ENCODE data around the gene PLA2G1B.

PLA2G1B gene

DNA sequence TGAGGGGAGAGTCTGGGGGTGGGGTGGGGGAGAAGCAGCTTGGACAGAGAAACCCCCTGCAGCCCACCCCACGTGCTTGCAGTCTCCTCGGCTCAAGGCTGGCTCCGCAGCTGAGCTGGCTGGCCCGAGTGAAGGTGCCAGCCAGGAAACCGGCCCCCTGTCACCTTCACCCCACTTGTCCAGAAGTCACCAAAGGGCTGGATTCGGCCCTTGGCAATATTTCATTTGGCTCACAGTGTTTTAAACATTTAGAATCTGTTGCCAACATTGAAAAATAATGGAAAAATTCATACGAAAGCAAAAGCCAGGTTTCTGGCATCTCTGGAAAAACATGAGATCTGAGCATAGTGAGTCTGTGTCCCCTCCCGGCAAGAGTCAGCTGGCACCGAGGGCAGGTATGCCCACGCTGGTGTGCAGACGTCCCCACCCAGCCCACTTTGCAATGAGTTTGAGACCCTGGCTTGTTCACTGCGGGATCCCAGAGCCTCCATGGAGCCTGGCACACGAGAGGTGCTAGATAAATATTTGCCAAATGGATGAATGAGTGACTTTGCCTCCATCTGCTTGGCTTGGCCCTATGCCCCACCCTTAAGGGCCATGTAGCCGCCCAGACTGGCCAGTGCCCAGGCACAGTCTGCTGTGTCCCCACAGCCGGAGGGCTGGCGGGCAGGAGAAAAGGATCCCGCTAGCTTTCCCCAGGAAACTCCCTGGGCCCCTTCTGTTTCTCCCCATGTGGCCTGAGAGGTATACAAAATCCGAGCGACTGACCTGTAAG, 23.2 kb upstream of the PLA2G1B start:
- no peak overlapping the region for H3K4me3 ChIP-seq (ENCODE audit: low read depth, low read length)
- no peak for TF ChIP-seq CTCF (IDR thresholded peaks at IDR 0.05; ENCODE audit: control insufficient read depth, extremely low read depth, insufficient read depth)
- DNase-seq (ENCODE audit: low read depth) = peak; percentile 71

GRCh38 chr12:120347766-120348165, 20.2 kb upstream of the PLA2G1B start:
- H3K4me3 ChIP-seq (ENCODE audit: low read depth, low read length) = no peak overlapping the region
- no peak for TF ChIP-seq CTCF (IDR thresholded peaks at IDR 0.05; ENCODE audit: control insufficient read depth, extremely low read depth, insufficient read depth)
- no peak for DNase-seq (ENCODE audit: low read depth)

- no peak overlapping the region for H3K4me3 ChIP-seq (ENCODE audit: low read depth, low read length)
- TF ChIP-seq CTCF (IDR thresholded peaks at IDR 0.05; ENCODE audit: control insufficient read depth, extremely low read depth, insufficient read depth) = no peak
- DNase-seq (ENCODE audit: low read depth) = no peak
Observed at GRCh38 chr12:120346681-120347080, 19.1 kb upstream of the PLA2G1B start.

GRCh38 chr12:120346031-120346430, 18.5 kb upstream of the PLA2G1B start:
- no peak for TF ChIP-seq CTCF (IDR thresholded peaks at IDR 0.05; ENCODE audit: control insufficient read depth, extremely low read depth, insufficient read depth)
- no peak for DNase-seq (ENCODE audit: low read depth)

GRCh38 chr12:120343692-120344091, 16.1 kb upstream of the PLA2G1B start:
- no peak for TF ChIP-seq CTCF (IDR thresholded peaks at IDR 0.05; ENCODE audit: control insufficient read depth, extremely low read depth, insufficient read depth)
- DNase-seq (ENCODE audit: low read depth) = no peak
- H3K4me3 ChIP-seq (ENCODE audit: low read depth, low read length) = no peak overlapping the region

More at GRCh38 chr12:120346031-120346430, 18.5 kb upstream of the PLA2G1B start:
- no peak overlapping the region for H3K4me3 ChIP-seq (ENCODE audit: low read depth, low read length)

DNA sequence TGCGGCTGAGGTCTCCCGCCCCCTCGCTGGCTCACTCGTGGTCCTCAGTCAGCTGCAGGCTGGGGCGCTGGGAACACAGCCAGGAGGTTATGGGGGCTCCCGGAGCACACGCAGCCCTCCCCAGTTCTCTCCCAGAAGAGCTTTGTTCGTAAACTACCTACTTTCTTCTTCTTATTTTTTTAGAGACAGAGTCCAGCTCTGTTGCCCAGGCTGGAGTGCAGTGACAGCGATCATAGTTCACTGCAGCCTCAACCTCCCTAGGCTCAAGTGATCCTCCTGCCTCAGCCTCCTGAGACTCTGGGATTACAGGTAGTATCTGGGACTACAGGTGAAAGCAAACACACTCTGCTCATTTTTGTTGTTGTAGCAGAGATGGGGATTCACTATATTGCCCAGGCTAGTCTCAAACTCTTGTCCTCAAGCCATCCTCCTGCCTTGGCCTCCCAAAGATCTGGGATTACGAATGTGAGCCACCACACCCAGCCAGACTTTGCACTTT, 15.5 kb upstream of the PLA2G1B start:
- no peak for DNase-seq (ENCODE audit: low read depth)
- no peak overlapping the region for H3K4me3 ChIP-seq (ENCODE audit: low read depth, low read length)
- no peak for TF ChIP-seq CTCF (IDR thresholded peaks at IDR 0.05; ENCODE audit: control insufficient read depth, extremely low read depth, insufficient read depth)
